Neuron (in vitro differentiated cells): ENCODE measurements around the gene PLEKHG3.
A peak's percentile ranks its signal among the peaks of the same experiment; 100 is the strongest.
"Not testable (repeated sequence)": the region's sequence is repeated elsewhere in the genome, so short reads cannot be mapped to it uniquely, and the experiment has no call there.

Experiments used
- H2AFZ ChIP-seq: one replicate; pipeline ENCODE4 v1.6.1; 2013; ENCODE audit warnings: low read depth, mild to moderate bottlenecking, inconsistent platforms, low read length, moderate library complexity
- H3K27me3 ChIP-seq: one replicate; pipeline ENCODE4 v1.6.1; 2013; ENCODE audit warnings: low read length; ENCODE audit not compliant: insufficient read depth
- H3K36me3 ChIP-seq: one replicate; pipeline ENCODE4 v1.6.1; 2013; ENCODE audit warnings: low read length; ENCODE audit not compliant: insufficient read depth
- H3K4me1 ChIP-seq: one replicate; pipeline ENCODE4 v1.6.1; 2013; ENCODE audit warnings: low read length; ENCODE audit not compliant: insufficient read depth
- H3K4me3 ChIP-seq: 2 replicates; pipeline ENCODE4 v1.5.1; 2013; ENCODE audit warnings: mild to moderate bottlenecking, low read length, moderate library complexity
- H3K9me3 ChIP-seq: one replicate; pipeline ENCODE4 v1.6.1; 2013; ENCODE audit warnings: low read length

The PLEKHG3 gene

GRCh38 chr14:64704143-64704742 lies at the start of gene PLEKHG3:
TSS of gene PLEKHG3 (plus strand) at chr14:64704424. CDS start at chr14:64727632, 23,208 bp downstream.
- peak within 1 kb of the TSS; percentile 97 for H2AFZ ChIP-seq
- H3K27me3 ChIP-seq = peaks cover 69% of the 10 kb centered on the region
- H3K9me3 ChIP-seq = no peaks in the 10 kb centered on the region
- H3K36me3 ChIP-seq = no peaks in the 10 kb centered on the region
- H3K4me1 ChIP-seq = peaks cover 35% of the 10 kb centered on the region
- peak within 1 kb of the TSS; percentile 69 for H3K4me3 ChIP-seq

- no peak overlapping the region for H3K4me3 ChIP-seq
- no peaks in the 10 kb centered on the region for H3K36me3 ChIP-seq
- H3K4me1 ChIP-seq = no peaks in the 10 kb centered on the region
- no peaks in the 10 kb centered on the region for H3K9me3 ChIP-seq
- H2AFZ ChIP-seq = no peak overlapping the region
- no peaks in the 10 kb centered on the region for H3K27me3 ChIP-seq
These were observed 49.3 kb upstream of the PLEKHG3 start for GRCh38 chr14:64654901-64655300.

- Histone ChIP-seq H2AFZ (no peak overlapping the region), H3K27me3 (no peaks in the 10 kb centered on the region), H3K4me3 (no peak overlapping the region), H3K36me3 (no peaks in the 10 kb centered on the region), H3K9me3 (no peaks in the 10 kb centered on the region), H3K4me1 (no peaks in the 10 kb centered on the region)
These were observed 47.2 kb upstream of the PLEKHG3 start for GRCh38 chr14:64656986-64657385.

GRCh38 chr14:64658201-64658600 lies 46.0 kb upstream of the PLEKHG3 start:
- H3K4me1 ChIP-seq = no peaks in the 10 kb centered on the region
- H3K27me3 ChIP-seq = no peaks in the 10 kb centered on the region
- no peak overlapping the region for H2AFZ ChIP-seq
- no peaks in the 10 kb centered on the region for H3K36me3 ChIP-seq
- H3K9me3 ChIP-seq = no peaks in the 10 kb centered on the region
- H3K4me3 ChIP-seq = no peak overlapping the region

- not testable (repeated sequence) for H2AFZ ChIP-seq, H3K4me1 ChIP-seq, H3K36me3 ChIP-seq, H3K27me3 ChIP-seq, H3K9me3 ChIP-seq, H3K4me3 ChIP-seq
These were observed 45.4 kb upstream of the PLEKHG3 start for GRCh38 chr14:64658700-64659264.

- Histone ChIP-seq H3K4me3 (no peak overlapping the region), H3K36me3 (no peaks in the 10 kb centered on the region), H3K4me1 (no peaks in the 10 kb centered on the region), H3K27me3 (no peaks in the 10 kb centered on the region), H3K9me3 (no peaks in the 10 kb centered on the region), H2AFZ (no peak overlapping the region)
These were observed 44.9 kb upstream of the PLEKHG3 start for GRCh38 chr14:64659366-64659765.

GRCh38 chr14:64663174-64663573 lies 41.0 kb upstream of the PLEKHG3 start:
- Histone ChIP-seq H3K4me3 (no peak overlapping the region), H2AFZ (no peak overlapping the region), H3K36me3 (no peaks in the 10 kb centered on the region), H3K9me3 (peaks cover 3% of the 10 kb centered on the region), H3K27me3 (no peaks in the 10 kb centered on the region), H3K4me1 (no peaks in the 10 kb centered on the region)

- Histone ChIP-seq H3K27me3 (peaks cover 21% of the 10 kb centered on the region), H3K4me1 (peaks cover 3% of the 10 kb centered on the region), H2AFZ (no peak overlapping the region), H3K4me3 (no peak overlapping the region), H3K9me3 (peaks cover 3% of the 10 kb centered on the region), H3K36me3 (no peaks in the 10 kb centered on the region)
These were observed 32.6 kb upstream of the PLEKHG3 start for GRCh38 chr14:64671591-64671990.

- H3K4me1 ChIP-seq = peaks cover 3% of the 10 kb centered on the region
These were observed 30.9 kb upstream of the PLEKHG3 start for GRCh38 chr14:64673316-64673715.

GRCh38 chr14:64673748-64674147 lies 30.5 kb upstream of the PLEKHG3 start:
- H3K4me1 ChIP-seq = peaks cover 3% of the 10 kb centered on the region
- peaks cover 21% of the 10 kb centered on the region for H3K27me3 ChIP-seq
- no peaks in the 10 kb centered on the region for H3K36me3 ChIP-seq
- H3K9me3 ChIP-seq = no peaks in the 10 kb centered on the region
- H2AFZ ChIP-seq = no peak overlapping the region
- no peak overlapping the region for H3K4me3 ChIP-seq

More at GRCh38 chr14:64673316-64673715, 30.9 kb upstream of the PLEKHG3 start:
- H3K9me3 ChIP-seq = no peaks in the 10 kb centered on the region
- H2AFZ ChIP-seq = no peak overlapping the region
- peaks cover 21% of the 10 kb centered on the region for H3K27me3 ChIP-seq
- H3K36me3 ChIP-seq = no peaks in the 10 kb centered on the region
- H3K4me3 ChIP-seq = no peak overlapping the region

- no peak overlapping the region for H3K4me3 ChIP-seq
These were observed 29.4 kb upstream of the PLEKHG3 start for GRCh38 chr14:64674829-64675228.

GRCh38 chr14:64675312-64675711 lies 28.9 kb upstream of the PLEKHG3 start:
- Histone ChIP-seq H3K4me3 (no peak overlapping the region), H2AFZ (no peak overlapping the region), H3K9me3 (no peaks in the 10 kb centered on the region), H3K36me3 (no peaks in the 10 kb centered on the region), H3K4me1 (peaks cover 3% of the 10 kb centered on the region), H3K27me3 (peaks cover 23% of the 10 kb centered on the region)

More at GRCh38 chr14:64674829-64675228, 29.4 kb upstream of the PLEKHG3 start:
- H3K4me1 ChIP-seq = peaks cover 3% of the 10 kb centered on the region
- peaks cover 21% of the 10 kb centered on the region for H3K27me3 ChIP-seq
- H3K36me3 ChIP-seq = no peaks in the 10 kb centered on the region
- no peak overlapping the region for H2AFZ ChIP-seq
- H3K9me3 ChIP-seq = no peaks in the 10 kb centered on the region

GRCh38 chr14:64676410-64677008 lies 27.7 kb upstream of the PLEKHG3 start:
- H3K4me3 ChIP-seq = no peak overlapping the region
- peaks cover 3% of the 10 kb centered on the region for H3K4me1 ChIP-seq
- no peaks in the 10 kb centered on the region for H3K36me3 ChIP-seq
- H2AFZ ChIP-seq = no peak overlapping the region
- peaks cover 24% of the 10 kb centered on the region for H3K27me3 ChIP-seq
- H3K9me3 ChIP-seq = no peaks in the 10 kb centered on the region
